HS-27A (cell line): Measurements from ENCODE around the gene SELENOO.

Source experiments
- DNase-seq: peaks from one replicate; pipeline ENCODE4 v3.0.0-alpha.2; 2012; ENCODE audit warnings: low read depth, missing footprints

Gene SELENOO

GRCh38 chr22:50217543-50218152 is 16.8 kb downstream of the SELENOO start:
- no peak for DNase-seq

- DNase-seq: no peak
Observed at GRCh38 chr22:50218153-50218995, 17.6 kb downstream of the SELENOO start.

GRCh38 chr22:50218996-50219727 is 18.4 kb downstream of the SELENOO start:
- no peak for DNase-seq

- DNase-seq: no peak
Observed at GRCh38 chr22:50219800-50220602, 19.2 kb downstream of the SELENOO start.

- no peak for DNase-seq
Observed at GRCh38 chr22:50220603-50221409, 20.0 kb downstream of the SELENOO start.

- no peak for DNase-seq
Observed at GRCh38 chr22:50221410-50222300, 20.8 kb downstream of the SELENOO start.

GRCh38 chr22:50222508-50222907 is 21.7 kb downstream of the SELENOO start:
- no peak for DNase-seq

- DNase-seq: no peak
Observed at GRCh38 chr22:50224071-50224470, 23.3 kb downstream of the SELENOO start.

- DNase-seq: no peak
Observed at GRCh38 chr22:50225200-50225969, 24.6 kb downstream of the SELENOO start.

GRCh38 chr22:50226063-50226874 is 25.5 kb downstream of the SELENOO start:
- no peak for DNase-seq

GRCh38 chr22:50226875-50227165 is 26.0 kb downstream of the SELENOO start:
- DNase-seq: no peak

- no peak for DNase-seq
Observed at GRCh38 chr22:50227579-50228215, 26.9 kb downstream of the SELENOO start.

GRCh38 chr22:50228366-50228765 is 27.6 kb downstream of the SELENOO start:
- DNase-seq: no peak

GRCh38 chr22:50229370-50229769 is 28.6 kb downstream of the SELENOO start:
- no peak for DNase-seq

GRCh38 chr22:50232481-50233151 is 31.8 kb downstream of the SELENOO start:
- DNase-seq: no peak

- no peak for DNase-seq
Observed at GRCh38 chr22:50233223-50233622, 32.4 kb downstream of the SELENOO start.

- DNase-seq: no peak
Observed at GRCh38 chr22:50236731-50237409, 36.1 kb downstream of the SELENOO start.
